HG02763 (cell line): ENCODE data around the gene TTC34.
"Not testable (repeated sequence)": the region's sequence is repeated elsewhere in the genome, so short reads cannot be mapped to it uniquely, and the experiment has no call there.

ENCODE experiments used
- ATAC-seq: cut with Tn5 transposase; IDR thresholded peaks from one replicate; pipeline ENCODE4 v1.9.1; 2021; ENCODE audit warnings: mild to moderate bottlenecking, moderate library complexity; ENCODE audit not compliant: unreplicated experiment

Gene TTC34

DNA sequence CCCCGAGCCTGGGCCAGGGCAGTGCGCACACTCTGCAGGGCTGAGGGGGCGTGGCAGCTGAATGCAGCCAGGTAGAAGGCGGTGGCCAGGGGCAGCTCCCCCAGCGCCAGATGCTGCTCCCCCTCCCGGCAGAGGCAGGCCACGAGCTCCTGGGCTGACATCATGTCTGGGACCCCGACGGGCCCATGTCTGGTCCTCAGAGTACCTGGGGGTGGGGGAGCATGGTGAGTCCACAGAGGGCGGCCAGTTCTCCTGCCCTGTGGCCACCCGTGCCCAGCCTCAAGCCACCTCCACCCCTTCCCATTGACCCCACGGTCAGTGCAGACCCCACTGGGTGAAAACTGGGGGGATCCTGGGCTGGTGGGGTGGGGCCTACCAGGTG lies 838 bp downstream of the TTC34 start:
- ATAC-seq: no peak

DNA sequence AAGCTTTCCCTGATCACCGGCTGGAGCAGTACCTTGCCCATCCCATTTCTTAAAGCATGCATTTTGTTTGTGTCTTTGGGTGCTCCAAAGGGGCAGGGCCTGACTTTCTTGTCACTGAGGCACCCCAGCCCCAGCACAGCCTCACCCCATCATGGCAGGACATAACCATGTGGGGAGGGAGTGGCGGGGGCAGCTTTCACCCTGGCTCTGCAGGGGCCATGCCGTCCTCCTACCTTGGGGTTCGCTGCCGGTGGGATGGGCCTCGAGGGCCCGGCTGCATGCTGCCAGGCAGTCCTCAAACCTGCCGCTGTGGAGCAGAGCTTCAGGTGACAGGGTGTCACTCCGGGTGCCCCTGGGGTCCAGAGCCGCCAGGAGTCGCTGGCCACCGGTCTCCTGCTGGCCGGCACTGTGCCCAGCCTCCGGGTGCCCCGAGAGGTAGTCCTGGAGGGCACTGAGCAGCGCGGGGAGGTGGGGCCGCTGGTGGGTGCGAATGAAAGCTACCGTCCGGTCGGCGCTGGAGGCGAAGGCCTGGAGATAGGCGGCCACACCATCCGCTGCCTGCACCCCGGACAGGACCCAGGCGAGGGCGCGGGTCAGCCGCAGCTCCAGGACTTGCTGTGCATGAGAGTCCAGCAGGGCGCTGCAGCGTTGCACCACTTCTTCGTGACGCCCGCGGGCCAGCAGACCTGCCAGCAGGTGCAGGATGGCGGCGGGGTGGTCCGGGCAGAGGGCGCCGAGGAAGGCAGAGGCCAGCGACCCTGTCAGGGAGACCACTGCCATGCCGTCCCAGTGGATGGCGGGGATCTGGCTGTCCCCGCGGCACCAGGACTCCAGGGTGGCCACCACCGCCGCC lies 1.5 kb downstream of the TTC34 start:
- ATAC-seq: no peak

DNA sequence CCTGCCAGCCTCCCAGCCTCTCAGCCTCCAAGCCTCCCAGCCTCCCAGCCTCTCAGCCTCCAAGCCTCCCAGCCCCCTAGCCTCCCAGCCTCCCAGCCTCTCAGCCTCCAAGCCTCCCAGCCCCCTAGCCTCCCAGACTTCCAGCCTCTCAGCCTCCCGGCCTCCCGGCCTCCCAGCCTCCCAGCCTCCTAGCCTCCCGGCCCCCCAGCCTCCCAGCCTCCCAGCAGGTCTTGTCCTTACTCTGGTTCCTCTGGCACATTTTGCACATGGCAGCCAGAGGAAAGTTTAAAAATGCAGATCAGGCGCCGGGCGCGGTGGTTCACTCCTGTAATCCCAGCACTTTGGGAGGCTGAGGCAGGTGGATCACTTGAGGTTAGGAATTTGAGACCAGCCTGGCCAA lies 2.5 kb downstream of the TTC34 start:
- not testable (repeated sequence) for ATAC-seq

DNA sequence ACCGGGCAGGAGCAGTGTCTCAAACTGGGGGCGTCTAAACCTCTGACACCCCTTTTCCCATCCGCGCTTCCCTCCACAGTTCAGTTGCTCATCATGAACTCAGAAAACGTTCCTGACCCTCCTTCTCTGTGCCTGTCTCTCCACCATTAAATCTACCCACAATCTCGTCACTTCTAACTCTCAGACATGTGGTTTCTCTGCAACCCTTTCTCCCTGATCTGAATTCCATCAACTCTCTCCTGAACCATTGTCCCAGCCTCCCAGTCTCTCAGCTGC lies 3.8 kb downstream of the TTC34 start:
- no peak for ATAC-seq

DNA sequence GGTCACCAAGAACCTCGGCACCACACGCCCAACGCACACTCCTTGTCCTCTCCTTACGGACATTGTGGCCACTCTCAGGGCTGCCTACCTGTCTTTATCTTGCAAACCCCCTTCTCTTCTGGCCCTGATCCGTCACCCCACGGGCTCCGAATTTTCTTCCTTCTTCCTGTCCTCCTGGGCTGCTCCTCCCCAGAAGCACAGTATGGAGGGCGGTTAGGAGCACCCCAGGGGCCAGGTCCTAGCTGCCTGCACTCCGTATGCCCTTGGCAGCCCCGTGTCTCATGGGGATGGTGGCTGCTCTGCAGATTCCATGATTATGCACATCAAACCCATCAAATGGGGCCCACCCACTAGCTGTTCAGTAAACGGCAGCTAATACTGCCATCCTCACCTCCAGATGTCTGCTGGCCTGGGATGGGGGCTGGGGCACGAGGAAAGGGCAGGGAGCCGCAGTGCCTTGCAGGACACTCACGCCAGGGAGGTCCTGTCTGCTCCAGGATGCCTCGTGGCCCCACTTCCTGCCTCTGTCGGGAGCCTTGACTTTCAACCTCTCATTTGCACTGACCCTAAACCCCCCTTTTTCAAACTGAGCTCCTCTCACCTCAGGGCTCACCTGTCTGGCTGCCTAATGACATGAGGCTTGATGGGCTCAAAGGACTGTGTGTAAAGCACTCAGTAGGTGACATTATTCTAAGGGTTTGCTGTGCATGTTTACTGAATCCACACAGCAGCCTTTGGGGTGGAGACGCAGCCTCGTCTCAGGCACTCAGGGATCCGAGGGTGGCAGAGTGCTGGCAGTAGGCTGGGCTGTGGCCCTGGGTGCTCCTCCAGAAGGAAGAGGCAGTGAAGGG lies 4.4 kb downstream of the TTC34 start:
- ATAC-seq: no peak

DNA sequence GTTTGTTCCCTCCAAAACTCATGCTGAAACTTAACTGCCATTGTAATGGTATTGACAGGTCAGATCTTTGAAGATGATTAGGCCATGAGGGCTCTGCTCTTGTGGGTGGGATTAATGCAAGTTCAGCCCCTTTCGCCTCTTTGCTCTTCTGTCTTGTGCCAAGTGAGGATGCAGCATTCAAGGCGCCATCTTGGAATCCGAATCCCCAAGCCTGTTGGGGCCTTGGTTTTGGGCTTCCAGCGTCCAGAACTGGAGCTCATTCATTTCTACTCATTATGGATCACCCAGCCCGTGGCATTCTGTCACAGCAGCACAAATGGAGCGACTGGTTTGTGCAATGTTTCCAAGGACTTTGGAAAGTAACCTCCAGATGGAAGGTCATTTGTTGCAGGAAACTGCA lies 5.6 kb downstream of the TTC34 start:
- no peak for ATAC-seq

DNA sequence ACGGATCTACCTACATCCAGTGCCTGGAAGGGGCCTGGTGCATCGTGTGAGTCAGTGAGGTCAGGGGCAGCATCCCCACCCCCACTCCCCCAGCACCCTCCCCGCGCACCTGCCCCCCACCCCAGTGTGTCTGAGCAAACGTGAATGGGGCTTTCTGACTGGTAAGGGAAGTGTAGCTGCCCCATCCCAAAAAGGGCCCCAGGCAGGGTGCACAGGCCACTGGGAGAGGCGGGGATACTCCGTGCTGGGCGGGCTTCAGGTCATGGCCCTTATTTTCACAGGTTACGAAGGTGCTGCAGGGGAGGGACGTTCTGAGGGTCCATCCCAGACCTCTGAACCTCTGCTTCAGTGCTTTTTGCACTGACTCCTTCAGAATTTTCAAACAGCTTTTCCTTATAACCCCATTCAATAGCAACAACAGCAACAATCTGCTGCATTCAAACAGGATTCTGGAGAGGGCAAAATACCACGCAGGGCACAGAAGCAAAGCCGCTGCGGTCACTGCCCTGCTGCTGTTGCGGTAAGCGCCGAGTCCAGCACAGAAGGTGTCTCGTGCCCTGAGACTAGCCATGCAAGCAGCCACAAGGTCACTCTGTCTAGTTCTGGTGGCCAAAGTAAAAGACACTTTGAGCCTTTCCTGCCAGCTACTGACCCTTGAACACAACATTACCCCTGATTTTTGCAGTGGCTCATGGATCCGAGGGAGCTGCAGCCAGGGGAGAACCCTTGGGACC lies 10.3 kb downstream of the TTC34 start:
- ATAC-seq: no peak

DNA sequence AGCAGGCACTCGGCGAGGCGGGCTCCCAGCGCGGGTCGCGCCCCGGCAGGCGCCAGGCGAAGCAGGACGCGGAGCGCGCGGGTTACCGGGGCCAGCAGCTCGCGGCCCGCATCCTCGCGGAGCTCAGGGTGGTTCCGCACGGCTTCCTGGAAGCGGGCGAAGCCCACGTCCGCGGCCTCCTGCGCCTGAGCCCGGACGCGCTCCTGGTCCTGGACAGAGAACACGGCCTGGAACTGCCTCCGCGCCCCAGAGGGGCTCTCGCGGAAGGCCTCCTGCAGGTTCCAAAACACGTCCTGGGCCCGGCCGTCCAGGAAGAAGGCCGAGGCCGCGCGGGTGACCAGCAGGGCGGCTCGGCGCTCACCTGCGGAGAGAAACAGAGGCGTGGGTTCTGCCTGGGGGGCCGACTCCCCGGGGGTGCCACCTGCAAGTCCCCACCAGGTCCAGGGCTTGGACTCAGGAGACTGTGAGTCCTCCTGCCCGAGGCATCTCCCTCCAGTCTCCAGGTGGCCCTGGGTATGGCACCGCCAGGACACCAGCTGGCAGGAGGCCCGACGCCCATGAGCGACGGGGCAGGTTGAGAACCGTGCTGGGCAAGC lies 11.4 kb downstream of the TTC34 start:
- ATAC-seq: no peak

DNA sequence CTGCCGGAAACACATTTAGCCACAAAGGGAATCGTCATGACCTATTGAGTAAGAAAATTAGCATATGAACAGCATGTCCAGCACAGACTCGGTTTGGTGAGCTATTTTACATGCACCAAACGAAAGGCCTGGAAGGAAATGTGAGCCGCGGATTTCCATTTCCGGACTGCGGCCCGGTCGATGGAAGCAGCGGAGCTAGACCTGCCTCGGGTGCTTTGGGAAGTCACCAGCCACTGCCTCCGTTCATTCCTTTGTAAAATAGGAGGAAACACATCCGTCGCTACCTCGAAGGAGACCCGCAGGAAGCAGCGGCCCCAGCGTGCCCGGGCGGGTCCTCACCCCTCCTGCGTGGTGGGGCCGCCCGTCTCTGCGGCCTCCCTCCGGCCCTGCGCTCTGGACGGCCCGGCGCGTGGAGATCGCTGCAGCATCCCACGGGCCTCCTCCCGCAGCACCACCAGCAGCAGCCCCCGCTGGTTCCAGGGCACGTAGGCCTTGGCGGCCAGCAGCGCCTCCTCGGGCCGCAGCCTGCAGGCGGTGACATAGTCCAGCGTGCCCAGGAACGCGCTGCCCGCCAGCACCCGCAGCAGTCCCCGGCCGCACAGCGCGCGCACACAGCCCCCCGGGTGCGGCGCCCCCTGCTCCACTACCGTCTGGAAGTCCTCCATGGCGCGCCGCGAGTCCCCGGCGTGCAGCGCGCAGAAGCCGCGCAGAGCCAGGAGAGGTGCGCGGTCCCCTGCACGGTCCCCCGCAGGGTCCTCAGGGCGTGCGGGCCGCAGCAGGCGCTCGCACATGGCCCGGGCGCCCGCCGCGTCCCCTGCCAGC lies 12.1 kb downstream of the TTC34 start:
- no peak for ATAC-seq

DNA sequence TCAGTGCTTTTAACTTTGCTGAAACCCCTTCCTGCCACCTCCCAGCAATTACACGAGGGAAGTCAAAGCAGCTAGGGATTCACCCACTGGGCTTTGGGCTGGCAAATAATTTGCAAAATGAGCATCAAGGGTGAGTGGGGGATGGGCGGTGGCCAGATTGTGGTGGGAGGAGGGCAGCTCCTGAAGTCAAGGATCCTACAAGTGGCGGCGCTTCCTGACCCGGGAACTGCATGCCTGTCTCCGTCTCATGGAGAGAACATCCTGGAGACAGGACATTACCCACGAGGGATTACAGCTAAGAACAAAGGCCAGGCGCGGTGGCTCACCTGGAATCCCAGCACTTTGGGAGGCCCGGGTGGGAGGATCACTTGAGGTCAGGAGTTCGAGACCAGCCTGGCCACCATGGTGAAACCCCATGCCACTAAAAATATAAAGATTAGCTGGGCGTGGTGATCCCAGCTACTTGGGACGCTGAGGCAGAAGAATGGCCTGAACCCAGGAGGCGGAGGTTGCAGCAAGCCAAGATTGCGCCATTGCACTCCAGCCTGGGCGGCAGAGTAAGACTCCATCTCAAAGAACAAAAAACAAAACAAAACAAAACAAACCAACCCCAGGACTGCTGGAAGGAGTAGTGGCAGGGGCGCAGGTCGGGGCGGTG lies 12.9 kb downstream of the TTC34 start:
- no peak for ATAC-seq

DNA sequence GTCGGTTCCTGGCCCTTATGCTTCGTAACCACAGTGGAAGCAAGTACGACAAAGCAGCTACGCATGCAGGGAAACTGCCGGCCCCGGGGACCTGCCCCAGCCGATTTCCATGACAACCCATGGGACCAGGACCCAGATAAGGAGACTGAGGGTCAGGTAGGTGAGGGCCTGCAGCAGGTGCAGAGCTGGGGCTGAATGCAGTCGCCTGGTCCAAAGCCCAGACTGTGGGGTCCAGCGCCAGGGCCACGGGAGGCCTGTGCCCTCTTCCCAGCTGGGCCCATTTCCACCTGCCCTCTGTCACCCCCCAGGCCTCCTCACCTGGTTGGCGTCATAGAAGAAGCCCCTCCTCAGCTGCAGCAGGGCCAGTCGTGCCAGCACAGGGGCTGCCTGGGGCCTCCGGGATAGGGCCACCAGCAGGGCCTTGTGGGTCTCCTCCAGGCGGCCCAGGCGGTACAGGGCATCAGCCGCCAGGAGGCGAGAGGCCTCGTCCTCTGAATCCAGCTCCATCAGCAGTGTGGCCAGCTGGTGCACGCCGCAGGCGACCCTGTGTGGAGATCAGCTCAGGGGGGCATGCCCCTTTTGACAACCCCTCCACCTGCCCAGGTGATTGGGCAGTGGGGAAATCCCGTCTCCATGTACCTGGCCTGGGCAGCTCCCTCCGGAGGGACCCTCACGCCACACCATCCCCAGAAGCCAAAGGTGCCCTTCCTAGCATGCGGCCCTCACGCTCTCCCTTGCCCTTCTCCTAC lies 14.2 kb downstream of the TTC34 start:
- ATAC-seq: no peak

DNA sequence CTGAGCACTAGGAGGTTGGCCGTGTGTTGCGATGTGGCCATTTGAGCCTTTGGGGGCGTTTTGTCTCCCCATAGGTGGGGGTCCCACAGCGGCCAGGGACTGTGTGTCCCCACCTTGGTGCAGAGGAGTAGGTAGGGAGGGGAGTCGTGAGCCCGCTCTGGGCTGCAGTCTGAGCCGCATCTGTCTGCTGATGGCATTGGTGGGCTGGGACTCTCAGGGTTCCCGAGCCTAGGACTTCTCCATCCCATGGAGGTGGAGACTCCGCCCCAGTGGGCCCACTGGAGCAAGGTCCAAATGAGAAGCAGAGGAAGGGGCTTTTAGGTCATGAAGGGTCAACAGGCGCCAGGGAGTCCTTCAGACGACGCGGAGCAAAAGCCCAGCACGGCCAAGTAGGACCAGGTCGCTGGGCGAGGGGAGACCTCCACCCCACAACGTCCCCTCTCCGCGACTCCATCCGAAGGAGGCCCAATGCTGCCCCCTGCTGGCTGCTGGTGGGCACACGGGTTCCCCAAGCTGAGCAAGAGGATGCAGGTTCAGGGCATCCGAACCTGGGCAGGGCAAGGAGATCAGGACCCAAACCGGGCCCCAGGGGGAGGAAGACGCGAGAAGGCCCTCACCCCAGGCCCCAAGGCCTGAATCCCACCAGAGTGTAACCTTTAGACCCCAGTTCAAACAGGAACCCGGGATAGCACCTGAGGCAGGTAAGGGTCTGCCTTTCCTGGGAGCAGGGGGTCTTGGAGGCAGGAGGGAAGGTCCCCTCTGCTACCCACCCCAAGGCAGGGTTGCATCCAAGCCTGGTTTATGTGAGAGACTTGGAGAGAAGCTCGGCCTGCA lies 14.9 kb downstream of the TTC34 start:
- no peak for ATAC-seq

DNA sequence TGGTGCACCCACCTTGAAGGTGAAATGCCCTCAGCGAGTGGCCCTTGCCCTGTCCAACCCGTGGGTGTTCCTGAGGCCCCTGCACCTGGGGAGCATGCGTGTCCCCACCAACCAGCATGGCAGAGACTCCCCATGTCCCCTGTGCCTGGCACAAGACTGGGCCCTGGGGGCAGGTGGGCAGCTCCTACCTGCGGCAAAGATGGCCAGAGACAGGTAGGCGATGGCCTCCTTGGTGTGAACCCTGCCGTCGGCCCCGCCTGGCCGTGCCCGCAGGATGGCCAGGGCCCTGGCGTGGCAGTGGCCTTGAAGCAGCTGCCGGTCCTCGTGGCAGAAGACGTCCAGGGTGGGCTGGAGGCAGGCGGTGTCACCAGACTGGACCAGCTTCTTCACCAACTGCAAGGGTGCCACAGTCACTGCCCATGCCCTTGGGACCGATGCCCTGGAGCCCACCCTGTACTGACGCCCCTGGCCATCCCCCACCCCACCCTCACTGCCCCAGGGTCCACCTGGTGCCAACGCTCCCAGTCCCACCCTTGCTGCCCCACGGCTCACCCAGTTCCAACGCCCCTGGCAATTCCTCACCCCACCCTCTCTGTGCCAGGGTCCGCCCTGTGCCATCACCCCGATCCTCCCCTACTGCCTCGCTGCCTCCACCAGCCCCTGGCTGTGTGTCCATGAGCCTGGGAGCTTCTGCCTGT lies 15.7 kb downstream of the TTC34 start:
- ATAC-seq: no peak

DNA sequence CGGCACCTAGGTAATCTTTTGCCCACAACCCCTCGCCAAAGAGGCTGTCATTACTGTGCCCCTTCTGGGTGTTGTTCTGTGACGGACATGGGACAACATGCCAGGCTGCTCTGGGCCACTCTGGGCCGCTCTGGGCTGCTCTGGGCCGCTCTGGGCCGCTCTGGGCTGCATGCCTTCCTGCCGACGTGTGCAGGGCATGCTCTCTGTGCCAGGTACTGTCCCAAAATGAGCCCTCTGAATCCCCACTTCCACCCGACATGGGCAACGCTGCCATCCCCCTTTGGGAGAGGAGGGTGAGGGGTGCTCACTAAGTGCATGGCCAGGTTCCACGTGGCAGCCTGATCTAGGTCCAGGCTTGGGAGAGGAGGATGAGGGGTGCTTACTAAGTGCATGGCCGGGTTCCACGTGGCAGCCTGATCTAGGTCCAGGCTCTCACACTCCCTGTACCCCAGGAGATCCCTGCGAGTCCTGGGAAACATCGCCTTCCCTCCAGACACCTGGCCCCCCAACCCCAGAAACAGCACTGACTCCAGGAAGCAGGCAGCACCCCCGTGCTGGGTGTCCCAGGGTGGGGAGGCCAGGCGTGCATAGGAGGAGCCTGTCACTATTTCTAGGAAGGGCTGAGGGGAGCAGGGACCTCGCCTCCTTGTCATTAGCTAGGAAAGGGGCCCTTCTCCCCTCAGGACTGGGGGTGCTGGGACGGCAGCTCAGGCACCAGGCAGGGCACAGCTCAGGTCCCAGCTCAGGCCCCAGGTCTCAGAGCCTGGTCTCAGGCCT lies 16.5 kb downstream of the TTC34 start:
- ATAC-seq: no peak

DNA sequence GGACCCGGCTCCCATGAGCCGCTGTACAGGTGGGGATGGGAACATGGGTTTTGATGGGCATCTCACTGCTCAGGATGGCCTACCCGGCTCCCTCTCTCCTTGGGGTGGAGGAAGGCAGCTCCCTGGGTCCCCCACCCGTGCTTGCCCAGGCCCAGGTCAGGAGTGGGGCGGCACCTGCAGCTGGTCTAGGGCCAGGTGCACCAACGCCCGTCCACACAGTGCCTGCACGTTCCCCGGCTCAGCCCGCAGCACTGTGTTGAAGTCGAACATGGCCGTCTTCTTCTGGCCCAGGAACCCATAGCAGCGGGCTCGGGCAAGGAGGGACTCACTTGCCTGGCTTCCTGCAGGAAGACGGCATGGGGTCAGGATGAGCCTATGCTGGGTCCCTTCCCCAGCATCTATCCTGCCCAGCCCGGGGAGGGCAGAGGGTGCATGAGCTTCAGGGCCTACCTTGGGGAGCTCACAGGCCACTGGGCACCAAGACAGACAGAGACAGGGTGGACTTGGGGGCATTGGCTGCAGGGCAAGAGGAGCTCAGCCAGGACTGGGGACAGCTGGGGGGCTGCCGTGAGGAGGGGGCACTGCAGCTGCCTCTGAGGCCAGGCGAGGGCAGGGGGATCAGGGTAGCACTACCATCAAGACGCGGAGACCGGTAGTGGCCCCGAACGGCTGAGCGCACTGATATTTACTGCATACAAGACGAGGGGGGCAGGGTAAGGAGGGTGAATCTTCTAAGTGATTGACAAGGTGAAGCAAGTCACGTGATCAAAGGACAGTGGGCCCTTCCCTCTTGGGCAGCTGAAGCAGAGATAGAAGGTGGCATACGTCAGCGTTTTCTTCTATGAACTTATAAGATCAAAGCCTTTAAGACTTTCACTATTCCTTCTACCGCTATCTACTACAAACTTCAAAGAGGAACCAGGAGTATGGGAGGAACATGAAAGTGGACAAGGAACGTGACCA lies 17.8 kb downstream of the TTC34 start:
- no peak for ATAC-seq

DNA sequence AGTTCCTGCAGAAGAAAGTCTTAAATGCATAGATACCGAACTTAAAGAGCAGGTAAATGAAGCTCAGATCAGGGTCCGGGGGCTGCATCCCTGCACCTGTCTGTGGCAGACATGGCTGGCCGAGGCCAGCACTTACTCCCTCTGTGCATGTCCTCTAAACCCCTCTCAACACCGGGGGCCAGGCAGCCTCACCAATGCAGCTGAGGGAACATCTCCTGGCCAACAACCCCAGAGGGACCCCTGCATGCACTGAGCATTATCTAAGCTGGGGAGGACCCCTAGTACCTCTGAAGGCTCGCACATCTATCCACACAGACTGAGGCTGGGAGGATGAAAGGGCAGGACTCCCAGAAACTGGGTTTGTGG lies 18.4 kb downstream of the TTC34 start:
- ATAC-seq: no peak
